ENCODE measurements around the gene ACACA. TPM values are rescaled to one million over a fixed set of nuclear protein-coding genes. Genes with fewer than 3 reads are reported as not detected.

The ACACA gene
- total and polyA plus RNA-seq, 2 donors (not counting 1 experiment from before 2014, with no cell fraction given) = 4.8 to 26.2 TPM

DNA sequence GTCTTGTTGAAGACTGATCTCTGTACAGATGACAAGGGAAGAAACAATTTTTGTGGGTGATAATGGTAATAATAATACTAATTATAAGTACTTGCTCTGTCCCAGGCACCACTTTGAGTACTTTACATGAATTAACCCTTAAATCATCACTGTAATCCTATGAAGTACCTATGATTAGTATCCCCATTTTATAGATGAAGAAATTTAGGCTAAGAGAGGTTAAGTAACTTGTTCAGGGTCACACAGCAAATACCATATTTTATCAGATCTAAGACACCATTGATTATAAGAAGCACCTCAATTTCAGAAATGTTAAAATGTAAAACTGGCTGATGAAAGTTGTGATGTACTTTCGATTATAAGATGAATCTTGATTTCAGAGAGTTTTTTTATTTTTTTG, 18.6 kb upstream of the ACACA start:
- Histone ChIP-seq H3K27ac (ENCODE audit: low read length in 2 of 2) (no peak overlapping the region), H4K20me1 (ENCODE audit: control insufficient read depth, insufficient read depth, low read length, poor library complexity, severe bottlenecking) (no peaks in the 10 kb centered on the region), H3K36me3 (replicated peaks in 1 of 2; ENCODE audit: control extremely low read depth in 1 of 2, control insufficient read depth in 1 of 2, extremely low read depth in 1 of 2, insufficient read depth in 2 of 2, low read length in 1 of 2) (peaks cover 5 to 40% of the 10 kb centered on the region in 2 experiments), H3K4me1 (ENCODE audit: control insufficient read depth in 2 of 2, insufficient read depth in 2 of 2, low read length in 2 of 2) (no peaks in the 10 kb centered on the region), H2AFZ (ENCODE audit: insufficient read depth, low read depth, low read length, poor library complexity, severe bottlenecking) (no peak overlapping the region), H3K27me3 (replicated peaks in 1 of 4; ENCODE audit: control extremely low read depth in 1 of 4, control insufficient read depth in 3 of 4, insufficient read depth in 4 of 4, low read length in 3 of 4) (no peaks in the 10 kb centered on the region), H3K9me3 (ENCODE audit: control extremely low read depth in 1 of 3, control insufficient read depth in 2 of 3, insufficient read depth in 1 of 3, low read length in 2 of 3) (no peaks in the 10 kb centered on the region), H3K79me2 (ENCODE audit: control insufficient read depth, insufficient read depth, low read length) (no peaks in the 10 kb centered on the region), H3K4me2 (replicated peaks; ENCODE audit: low read depth, low read length, poor library complexity, severe bottlenecking) (no peak overlapping the region), H3K9ac (ENCODE audit: low read length) (no peak overlapping the region), H3K4me3 (ENCODE audit: control extremely low read depth in 1 of 5, extremely low read depth in 1 of 5, insufficient read depth in 1 of 5, low read depth in 2 of 5, low read length in 4 of 5) (no peak overlapping the region)
- ATAC-seq (ENCODE audit: low read depth) = no peak
- Mint-ChIP-seq H3K27ac (no peak overlapping the region), H3K27me3 (no peaks in the 10 kb centered on the region), H3K9me3 (ENCODE audit: insufficient read depth) (no peaks in the 10 kb centered on the region), H3K4me1 (no peaks in the 10 kb centered on the region), H3K4me3 (no peak overlapping the region)
- TF ChIP-seq EZH2 (IDR thresholded peaks at IDR 0.05; ENCODE audit: borderline replicate concordance, insufficient read depth, low read depth, low read length, poor library complexity, severe bottlenecking) = no peak
- TF ChIP-seq, protein P1, sequence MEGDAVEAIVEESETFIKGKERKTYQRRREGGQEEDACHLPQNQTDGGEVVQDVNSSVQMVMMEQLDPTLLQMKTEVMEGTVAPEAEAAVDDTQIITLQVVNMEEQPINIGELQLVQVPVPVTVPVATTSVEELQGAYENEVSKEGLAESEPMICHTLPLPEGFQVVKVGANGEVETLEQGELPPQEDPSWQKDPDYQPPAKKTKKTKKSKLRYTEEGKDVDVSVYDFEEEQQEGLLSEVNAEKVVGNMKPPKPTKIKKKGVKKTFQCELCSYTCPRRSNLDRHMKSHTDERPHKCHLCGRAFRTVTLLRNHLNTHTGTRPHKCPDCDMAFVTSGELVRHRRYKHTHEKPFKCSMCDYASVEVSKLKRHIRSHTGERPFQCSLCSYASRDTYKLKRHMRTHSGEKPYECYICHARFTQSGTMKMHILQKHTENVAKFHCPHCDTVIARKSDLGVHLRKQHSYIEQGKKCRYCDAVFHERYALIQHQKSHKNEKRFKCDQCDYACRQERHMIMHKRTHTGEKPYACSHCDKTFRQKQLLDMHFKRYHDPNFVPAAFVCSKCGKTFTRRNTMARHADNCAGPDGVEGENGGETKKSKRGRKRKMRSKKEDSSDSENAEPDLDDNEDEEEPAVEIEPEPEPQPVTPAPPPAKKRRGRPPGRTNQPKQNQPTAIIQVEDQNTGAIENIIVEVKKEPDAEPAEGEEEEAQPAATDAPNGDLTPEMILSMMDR (IDR thresholded peaks at IDR 0.05) = no peak
- ChIA-PET CTCF (no interaction called here), POLR2A (no interaction called here)
- DNase-seq = no peak
- WGBS (ENCODE audit: insufficient coverage) = 80% methylated on average over 1 of the region's 1 CpG
- intact Hi-C loops (cut with micrococcal nuclease) = no loop called here

DNA sequence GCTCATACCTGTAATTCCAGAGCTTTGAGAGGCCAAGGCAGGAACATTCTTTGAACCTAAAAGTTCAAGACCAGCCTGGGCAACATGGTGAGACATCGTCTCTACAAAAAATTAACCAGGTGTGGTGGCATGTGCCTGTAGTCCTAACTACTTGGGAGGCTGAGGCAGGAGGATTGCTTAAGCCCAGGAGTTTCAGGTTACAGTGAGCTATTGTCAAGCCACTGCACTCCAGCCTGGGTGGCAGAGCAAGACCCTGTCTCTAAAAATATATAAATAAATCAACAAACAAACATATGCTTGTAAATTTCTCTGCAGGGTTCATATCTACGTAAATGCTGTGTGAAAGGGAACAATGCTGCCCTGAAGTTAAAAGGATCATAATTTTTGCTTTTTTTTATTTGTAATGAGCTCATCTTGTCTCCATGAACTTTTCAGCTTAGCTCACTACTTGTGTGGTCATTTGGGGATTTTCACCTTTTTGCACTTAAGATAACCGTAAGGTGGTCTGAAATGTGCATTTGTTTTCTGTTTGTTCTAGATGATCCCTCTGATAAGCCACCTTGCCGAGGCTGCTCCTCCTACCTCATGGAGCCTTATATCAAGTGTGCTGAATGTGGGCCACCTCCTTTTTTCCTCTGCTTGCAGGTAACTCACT, 16.5 kb upstream of the ACACA start:
- Mint-ChIP-seq H3K4me3 (no peak overlapping the region), H3K4me1 (no peaks in the 10 kb centered on the region), H3K27me3 (no peaks in the 10 kb centered on the region), H3K9me3 (ENCODE audit: insufficient read depth) (no peaks in the 10 kb centered on the region), H3K27ac (no peak overlapping the region)
- Histone ChIP-seq H3K9ac (ENCODE audit: low read length) (no peak overlapping the region), H3K27me3 (replicated peaks in 1 of 4; ENCODE audit: control extremely low read depth in 1 of 4, control insufficient read depth in 3 of 4, insufficient read depth in 4 of 4, low read length in 3 of 4) (no peaks in the 10 kb centered on the region), H3K4me1 (ENCODE audit: control insufficient read depth in 2 of 2, insufficient read depth in 2 of 2, low read length in 2 of 2) (no peaks in the 10 kb centered on the region), H3K79me2 (ENCODE audit: control insufficient read depth, insufficient read depth, low read length) (no peaks in the 10 kb centered on the region), H2AFZ (ENCODE audit: insufficient read depth, low read depth, low read length, poor library complexity, severe bottlenecking) (no peak overlapping the region), H3K36me3 (replicated peaks in 1 of 2; ENCODE audit: control extremely low read depth in 1 of 2, control insufficient read depth in 1 of 2, extremely low read depth in 1 of 2, insufficient read depth in 2 of 2, low read length in 1 of 2) (peaks cover 4 to 33% of the 10 kb centered on the region in 2 experiments), H3K4me2 (replicated peaks; ENCODE audit: low read depth, low read length, poor library complexity, severe bottlenecking) (no peak overlapping the region), H3K9me3 (ENCODE audit: control extremely low read depth in 1 of 3, control insufficient read depth in 2 of 3, insufficient read depth in 1 of 3, low read length in 2 of 3) (no peaks in the 10 kb centered on the region), H4K20me1 (ENCODE audit: control insufficient read depth, insufficient read depth, low read length, poor library complexity, severe bottlenecking) (no peaks in the 10 kb centered on the region), H3K4me3 (ENCODE audit: control extremely low read depth in 1 of 5, extremely low read depth in 1 of 5, insufficient read depth in 1 of 5, low read depth in 2 of 5, low read length in 4 of 5) (no peak overlapping the region), H3K27ac (ENCODE audit: low read length in 2 of 2) (no peak overlapping the region)
- WGBS (ENCODE audit: insufficient coverage) = 100% methylated on average over 2 of the region's 4 CpGs
- ChIA-PET POLR2A (interaction anchor here (0.6 kb wide), 1 partner anchor 78 kb away, joined by 5 read pairs; no protein-coding TSS in a partner anchor), CTCF (interaction anchor here (0.6 to 0.7 kb wide), 2 partner anchors 26 to 56 kb away, joined by 3 to 4 read pairs; no protein-coding TSS in a partner anchor)
- intact Hi-C loops (cut with micrococcal nuclease) = no loop called here
- no peak for TF ChIP-seq EZH2 (IDR thresholded peaks at IDR 0.05; ENCODE audit: borderline replicate concordance, insufficient read depth, low read depth, low read length, poor library complexity, severe bottlenecking)
- TF ChIP-seq, protein P1 (IDR thresholded peaks at IDR 0.05) = no peak
- ATAC-seq (ENCODE audit: low read depth) (no peak), DNase-seq (no peak)

Data from B cell (primary cell).